HG03520 (cell line): ENCODE measurements around the gene PLCB4.
"Not testable (repeated sequence)": the region's sequence is repeated elsewhere in the genome, so short reads cannot be mapped to it uniquely, and the experiment has no call there.

Source experiments
- ATAC-seq: cut with Tn5 transposase; IDR thresholded peaks from one replicate; pipeline ENCODE4 v1.9.1; 2021; ENCODE audit warnings: mild to moderate bottlenecking, moderate library complexity; ENCODE audit not compliant: unreplicated experiment

The PLCB4 gene

DNA sequence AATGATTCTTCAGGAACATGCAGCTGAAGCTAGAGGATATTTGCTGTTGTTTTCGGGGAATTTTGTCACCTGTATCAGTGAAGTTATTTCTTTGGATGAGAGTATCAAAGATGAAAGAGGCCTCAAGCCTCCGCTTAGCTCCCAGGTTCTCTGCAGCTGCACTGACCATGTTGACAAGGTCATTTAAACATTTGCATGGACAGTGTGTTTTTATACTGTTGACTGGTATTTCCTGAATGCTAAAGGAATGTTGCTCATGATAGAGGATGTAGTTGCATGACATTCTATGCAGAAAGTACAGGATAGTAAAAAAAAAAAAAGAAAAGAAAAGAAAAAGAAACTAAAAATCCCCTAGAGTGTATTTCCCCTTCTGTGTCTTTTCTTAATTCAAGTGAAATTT is 279.9 kb downstream of the PLCB4 start:
- no peak for ATAC-seq

DNA sequence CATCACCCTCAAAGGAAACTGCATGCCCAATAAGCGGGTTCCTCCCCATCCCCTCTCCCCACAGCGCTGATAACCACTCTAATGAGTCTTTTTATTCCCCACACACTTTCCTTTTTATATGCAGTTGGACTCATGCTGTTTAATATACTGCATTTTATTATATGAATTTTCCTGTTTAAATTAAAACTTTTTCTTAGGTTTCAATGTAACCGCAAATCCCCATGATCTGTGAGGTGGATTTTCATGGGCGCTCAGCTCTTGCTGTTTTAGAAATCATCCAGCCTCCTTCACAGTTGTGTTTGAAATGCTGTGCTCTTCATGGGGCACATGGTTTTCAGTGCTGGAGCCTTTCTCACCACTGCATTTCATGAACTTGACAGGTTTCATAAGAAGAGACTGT is 280.4 kb downstream of the PLCB4 start:
- no peak for ATAC-seq

DNA sequence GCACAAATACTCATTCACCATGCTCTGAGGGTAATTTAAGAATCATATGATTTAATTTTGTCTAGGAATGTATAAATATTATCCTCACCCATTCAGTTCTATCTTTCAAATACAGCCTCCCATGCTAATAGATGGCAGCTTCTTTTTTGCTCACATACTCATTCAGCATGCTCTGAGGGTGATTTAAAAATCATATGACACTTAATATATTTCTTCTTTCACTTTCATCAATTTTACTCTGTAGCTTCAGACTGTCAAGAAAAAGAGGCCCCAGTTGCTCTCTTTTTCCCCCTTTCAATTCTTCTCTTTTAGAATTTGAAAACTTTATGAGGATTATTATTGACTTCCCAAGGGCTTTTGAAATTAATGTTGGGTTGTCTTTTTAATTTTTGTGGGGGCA is 283.9 kb downstream of the PLCB4 start:
- no peak for ATAC-seq

DNA sequence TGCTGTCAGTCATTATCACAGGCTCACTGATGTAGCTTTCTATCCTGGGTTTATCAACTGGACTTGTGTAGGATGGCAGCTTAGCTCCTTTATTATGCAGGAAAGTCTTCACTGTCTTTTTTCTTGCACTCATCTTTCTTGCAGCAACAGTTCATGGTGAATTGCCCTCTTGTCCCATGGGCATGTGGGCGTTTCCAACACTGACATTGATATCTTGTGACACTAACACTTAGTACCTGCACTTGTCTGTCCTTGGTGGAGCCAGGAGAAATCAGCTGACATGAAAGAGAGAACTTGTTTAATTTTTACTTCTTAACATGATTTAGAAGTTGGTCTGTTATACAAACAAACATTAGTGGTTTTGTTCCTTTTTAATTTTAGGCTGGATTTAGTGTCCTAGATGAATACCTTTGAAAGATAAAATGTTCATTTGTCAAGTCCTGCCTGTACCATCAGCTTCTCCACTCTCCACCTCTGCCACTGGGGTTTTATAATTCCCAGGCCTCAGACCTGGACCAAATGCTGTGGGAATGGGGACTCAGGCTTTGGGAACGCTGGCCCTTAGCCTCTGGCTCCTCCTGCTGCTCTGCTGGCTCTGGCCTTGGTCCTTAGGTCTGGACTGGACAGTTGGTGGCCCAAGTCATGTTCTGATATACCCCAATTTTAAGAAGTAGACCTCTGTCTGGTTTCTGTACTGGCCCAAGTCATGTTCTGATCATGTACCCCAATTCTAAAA is 284.5 kb downstream of the PLCB4 start:
- no peak for ATAC-seq

DNA sequence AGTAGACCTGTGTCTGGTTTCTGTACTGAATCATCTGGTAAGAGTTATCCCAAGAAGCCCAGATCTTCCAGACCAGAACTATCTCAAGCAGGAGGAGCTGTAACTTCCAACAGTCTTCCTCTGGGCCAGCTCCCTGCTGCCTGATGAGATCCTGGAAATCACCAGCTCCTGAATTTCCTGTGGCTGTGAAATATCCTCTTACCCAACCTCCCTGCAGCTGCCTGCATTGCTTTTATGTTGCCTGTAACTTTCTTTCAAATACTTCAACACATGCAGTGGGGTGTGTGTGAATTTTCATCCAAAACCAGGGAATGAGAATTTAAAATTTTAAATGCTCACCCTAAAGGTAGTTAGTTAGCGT is 285.0 kb downstream of the PLCB4 start:
- ATAC-seq: no peak

DNA sequence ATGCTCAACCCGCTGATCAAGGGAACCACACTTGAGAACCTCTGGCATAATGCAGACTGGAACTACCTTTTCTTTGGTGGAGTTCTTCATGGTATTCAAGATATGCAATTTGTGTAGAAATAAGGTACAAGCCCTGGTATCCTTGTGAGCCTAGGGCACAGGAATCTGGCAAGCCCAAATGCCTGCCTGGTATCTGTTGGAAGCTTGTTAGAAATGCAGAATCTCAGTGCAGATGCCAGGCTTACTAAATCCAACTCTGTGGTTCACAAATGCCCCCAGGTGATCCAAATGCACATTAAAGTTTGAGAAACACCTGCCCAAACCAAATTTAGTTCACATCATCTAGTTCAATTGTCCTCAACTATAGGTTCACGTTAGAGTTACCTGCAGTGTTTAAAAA is 285.7 kb downstream of the PLCB4 start:
- no peak for ATAC-seq

DNA sequence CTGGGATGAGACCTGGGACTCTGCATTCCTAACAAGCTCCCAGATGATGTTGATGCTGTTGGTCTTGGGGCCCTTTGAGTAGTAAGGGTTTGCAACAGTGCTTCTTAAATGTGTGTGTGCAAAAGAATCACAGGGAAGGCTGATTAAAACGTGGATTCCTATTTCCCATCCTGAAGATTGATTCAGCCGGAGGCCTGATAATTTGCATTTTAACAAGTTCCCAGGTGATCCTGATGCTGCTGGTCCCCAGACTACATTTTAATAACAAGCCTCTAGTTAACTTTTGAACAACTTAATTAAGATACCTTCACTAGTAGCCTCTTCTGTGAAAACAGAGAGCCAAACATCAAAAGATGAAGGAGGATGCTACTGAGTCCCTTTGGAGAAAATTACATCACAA is 289.1 kb downstream of the PLCB4 start:
- no peak for ATAC-seq

DNA sequence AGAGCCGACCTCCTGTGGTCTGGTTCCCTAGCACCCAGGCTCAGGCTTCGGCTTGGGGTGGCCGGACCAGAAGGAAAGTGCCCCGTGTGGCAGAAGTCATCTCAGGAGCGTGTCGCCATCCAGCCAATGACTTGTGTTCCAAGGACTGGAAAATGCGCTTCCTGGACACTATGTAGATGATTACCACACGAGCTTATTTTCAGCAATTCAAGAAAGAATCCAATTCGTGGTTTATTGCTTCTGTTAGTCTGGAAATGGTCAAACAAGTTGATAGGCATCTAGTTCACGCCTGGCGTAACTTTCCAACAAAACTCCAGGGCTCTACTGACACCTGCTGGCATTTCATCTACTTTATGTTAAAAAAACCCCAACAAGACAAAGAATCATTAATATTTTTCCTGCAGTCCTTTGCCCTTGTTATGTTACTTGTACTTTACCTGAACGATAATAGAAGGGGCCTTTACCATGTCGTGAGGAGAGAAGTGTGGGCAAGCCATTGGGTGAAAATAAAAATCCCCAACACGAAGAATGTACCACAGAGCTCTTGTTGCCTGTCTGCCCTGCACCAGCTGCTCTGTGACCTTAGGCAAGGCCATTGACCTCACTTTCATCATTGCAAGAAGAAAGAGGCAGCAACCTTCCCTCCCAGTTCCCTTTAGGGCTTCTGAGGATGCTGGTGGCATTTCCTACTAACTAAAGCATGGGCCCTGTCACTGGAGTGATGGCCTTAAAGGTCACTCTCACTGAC is 290.8 kb downstream of the PLCB4 start:
- no peak for ATAC-seq

DNA sequence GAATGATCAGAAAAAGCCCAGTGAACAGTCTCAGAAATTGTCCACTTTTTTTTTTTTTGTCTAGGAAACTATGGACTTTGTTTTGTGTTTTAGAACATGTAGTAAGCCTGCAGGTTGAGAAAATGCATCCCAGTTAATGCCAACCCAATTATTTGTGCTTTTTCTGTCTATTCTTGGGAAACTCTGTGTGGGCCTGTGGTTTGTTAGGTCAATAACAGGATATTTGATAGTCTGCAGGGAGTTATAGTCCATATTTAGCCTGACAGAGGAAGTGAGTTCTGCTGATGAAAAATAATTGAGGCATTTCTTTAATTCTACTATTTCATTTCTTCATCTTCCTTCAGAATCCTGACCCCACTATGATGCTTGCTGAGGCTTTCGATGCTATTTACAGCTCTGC is 291.5 kb downstream of the PLCB4 start:
- no peak for ATAC-seq

DNA sequence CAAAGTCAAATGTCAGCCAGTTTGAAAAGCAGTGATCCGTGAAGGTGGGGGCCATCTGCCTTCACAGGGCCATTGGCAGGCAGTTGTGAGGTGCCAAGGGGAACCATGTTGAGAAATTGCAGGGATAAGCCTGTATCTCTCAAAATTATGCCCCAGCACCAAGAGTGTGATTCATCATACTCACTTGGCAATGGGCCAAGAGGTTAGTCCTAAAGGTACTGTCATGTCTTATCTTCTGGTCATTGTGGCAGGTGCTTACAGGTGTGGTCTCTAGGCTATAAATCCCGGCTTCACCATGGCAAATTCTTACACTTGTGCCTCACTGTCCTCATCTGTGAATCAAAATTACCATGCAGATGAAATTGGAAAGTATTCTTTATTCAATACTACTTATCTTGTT is 294.8 kb downstream of the PLCB4 start:
- no peak for ATAC-seq

DNA sequence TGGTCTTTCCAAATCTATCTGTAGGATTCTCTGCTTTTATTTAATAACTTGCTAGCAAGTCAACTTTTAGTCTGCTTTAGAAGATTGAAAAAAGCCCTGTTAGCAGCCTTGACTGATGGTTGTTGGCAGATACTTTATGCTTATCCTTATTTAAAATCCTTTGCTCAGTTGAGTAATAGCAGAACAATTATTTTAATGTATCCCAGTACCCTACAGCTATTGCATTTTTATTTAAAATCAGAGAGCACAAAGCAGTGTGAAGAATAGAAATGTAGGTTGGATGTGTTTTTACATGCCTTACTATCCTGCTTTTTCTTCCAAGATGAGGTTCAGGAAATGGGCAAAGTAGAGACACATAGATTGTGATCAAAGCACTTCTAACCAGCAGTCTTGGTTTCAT is 298.4 kb downstream of the PLCB4 start:
- no peak for ATAC-seq

DNA sequence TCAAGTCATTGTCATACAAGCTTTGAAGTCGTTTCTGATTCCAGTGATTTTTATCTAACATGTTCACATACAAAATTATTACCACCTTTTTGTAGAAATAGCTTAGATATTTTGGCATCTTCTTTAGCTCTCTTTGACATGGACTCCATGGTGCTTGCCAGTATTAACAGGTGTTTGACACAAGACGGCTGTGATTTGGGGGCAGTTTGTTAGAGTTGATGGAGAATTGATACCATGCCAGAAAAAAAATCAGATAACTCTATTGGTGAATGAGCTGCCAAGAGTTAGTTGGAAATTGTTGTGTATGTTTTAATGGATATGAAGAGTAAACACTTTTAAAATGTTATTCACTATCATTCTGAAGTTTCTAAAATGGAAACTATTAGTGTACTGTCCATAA is 298.9 kb downstream of the PLCB4 start:
- no peak for ATAC-seq

DNA sequence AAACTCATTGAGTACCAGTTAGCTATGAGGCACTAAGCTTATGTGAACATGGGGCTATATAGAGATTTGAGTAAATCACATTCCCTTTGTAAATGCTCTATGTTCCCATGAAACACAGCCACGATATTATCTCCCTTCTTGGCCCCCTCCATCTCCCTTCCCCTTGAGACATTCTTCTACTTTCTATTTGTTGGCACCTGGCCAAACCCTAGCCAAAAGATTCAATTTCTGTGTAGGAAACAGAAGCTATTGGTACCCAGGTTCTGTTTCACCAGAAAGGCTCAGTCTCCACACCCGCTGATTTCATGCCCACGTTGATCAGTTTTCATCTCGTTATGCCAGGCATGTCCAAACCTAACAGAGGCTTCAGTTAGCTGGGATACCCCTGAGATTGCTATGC is 300.0 kb downstream of the PLCB4 start:
- no peak for ATAC-seq

DNA sequence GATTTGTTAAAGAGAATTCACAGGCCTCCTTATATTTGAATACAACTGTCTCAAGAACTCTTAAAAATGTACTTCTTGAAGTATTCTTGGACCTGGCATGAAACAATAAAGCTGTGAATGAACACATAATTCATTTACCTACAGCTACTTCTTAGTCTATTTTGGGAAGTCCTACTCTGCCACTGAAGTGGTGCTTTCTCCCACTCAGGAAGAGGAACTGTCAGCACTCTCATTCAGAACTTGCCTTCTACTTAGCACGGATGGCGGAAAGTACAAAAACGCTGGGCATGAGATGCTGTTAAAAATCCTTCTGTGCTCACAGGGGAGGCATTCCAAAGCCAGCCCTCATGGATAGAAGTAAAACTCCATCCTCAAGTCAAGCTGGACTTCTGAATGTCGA is 300.7 kb downstream of the PLCB4 start:
- no peak for ATAC-seq

DNA sequence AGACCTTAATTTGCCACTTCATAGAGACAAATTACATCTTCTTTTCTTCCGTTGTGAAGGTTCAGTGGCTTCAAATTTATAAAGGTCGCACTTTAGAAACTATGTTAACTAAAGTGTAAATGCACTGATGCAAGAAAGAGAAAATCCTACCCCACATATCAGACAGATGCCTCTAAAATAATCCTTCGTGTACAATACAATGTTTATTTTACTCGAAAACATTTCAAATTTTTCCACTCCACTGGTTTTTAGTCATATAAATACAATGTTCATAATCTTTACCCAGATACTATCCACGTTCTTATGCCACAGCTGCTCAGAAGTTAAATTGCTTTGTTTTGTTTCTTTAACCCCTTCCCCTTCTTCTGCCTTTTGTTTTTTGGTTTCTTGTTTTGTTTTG is 305.2 kb downstream of the PLCB4 start:
- ATAC-seq: no peak

DNA sequence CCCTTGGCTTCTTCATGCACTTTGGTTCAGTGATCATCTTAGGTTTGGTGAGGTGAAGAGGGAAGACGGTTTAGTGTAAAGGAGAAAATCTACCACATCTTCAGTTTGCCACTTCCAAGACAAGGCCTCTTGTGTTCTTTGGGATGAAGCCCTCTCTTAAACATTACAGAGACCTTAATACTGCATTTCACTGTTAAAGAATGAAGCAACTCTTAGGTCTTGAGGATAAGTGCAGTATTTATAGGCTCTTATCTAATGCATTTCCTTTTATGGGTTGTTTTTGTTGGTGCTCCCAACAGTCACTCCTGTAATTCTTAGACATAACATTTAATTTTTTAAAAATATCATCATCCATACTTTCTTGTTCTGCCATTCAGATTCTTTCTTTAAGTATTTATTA is 305.6 kb downstream of the PLCB4 start:
- no peak for ATAC-seq

DNA sequence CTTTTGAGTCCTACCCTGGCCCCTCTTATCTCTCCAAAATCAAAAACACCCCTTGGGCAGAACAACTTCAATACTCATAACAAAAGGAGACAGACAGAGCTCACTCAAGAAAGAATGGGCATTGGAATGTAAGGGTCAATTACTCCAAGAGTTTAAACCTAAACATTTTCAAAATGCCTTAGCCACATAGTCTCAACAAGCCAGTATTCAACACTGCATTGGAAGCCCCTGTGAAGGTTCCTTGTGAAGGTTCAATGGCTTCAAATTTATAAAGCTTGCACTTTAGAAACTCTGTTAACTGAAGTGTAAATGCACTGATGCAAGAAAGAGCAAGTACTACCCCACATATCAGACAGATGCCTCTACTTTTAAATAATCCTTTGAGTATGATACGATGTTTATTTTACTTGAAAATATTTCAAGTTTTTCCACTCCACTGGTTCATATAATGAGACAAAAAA is 306.4 kb downstream of the PLCB4 start:
- no peak for ATAC-seq

DNA sequence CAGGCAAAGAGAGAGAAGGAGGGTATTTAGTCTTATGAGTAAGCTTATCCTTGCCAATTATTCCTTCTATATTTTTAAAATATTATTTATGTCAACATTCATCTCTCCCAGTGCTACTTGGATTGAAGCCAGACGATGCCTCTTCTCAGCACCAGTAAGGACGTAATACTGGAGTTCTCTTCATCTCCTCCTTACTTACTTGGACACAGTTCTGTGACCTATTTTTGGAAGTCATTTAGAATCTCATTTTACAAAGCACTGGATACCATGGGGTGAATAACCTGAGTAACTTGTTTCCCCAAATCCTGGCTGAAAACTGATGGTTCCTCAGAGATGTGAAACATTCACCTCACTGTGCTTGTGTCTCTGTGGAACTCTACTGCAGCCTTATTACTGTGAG is 308.1 kb downstream of the PLCB4 start:
- ATAC-seq: no peak

DNA sequence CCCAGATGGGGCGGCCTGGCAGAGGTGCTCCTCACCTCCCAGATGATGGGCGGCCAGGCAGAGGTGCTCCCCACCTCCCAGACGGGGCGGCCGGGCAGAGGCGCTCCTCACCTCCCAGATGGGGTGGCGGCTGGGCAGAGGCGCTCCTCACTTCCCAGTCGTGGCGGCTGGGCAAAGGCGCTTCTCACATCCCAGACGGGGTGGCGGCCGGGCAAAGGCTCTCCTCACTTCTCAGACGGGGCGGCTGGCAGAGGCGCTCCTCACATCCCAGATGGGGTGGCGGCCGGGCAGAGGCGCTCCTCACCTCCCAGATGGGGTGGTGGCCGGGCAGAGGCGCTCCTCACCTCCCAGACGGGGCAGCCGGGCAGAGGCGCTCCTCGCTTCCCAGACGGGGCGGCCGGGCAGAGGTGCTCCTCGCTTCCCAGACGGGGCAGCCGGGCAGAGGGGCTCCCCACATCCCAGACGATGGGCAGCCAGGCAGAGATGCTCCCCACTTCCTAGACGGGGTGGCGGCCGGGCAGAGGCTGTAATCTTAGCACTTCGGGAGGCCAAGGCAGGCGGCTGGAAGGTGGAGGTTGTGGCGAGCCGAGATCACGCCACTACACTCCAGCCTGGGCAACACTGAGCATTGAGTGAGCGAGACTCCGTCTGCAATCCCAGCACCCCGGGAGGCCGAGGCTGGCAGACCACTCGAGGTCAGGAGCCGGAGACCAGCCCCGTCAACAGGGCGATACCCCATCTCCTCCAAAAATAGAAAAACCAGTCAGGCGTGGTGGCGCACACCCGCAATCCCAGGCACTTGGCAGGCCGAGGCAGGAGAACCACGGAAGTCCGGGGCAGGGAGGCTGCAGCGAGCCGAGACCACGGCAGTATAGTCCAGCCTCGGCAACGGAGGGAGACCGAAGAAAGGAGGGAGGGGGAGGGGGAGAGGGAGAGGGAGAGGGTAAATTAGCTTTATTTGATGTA is 316.7 kb downstream of the PLCB4 start:
- ATAC-seq: not testable (repeated sequence)

DNA sequence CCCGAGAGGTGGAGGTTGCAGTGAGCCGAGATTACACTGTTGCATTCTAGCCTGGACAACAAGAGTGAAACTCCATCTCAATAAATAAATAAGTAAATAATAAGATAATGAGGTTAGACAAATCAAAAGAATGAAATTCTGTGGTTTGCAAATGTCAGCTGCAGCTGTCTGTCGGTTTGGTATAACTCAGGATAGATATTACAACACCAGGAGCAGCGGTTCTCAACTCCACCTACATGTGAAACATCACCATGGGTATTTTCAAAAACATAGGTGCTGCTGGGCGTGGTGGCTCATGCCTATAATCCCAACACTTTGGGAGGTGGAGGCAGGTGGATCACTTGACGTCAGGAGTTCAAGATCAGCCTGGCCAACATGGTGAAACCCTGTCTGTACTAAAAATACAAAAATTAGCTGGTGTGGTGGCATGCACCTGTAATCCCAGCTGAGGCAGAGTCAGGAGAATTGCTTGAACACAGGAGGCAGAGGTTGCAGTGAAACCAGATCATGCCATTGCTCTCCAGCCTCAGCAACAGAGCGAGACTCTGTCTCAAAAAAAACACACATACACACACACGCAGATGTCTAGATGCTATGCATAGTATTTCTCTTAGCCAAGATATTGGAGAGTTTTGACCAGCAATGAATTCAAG is 319.4 kb downstream of the PLCB4 start:
- no peak for ATAC-seq

DNA sequence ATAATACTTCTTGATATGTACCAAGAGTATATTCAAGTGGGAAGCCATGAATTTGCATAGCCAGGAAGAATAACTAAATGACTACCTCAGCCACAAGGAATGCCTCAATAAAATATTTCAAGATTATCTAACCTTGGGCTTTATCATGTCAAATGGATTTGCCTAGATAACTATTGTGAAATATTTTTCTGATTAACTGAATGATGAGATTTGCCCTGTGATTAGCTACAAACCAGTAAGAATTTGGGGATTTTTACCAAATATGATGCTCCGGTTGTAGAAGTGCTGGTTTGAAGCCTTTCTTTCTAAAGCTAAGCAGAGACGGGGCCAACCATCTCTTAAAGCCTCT is 319.9 kb downstream of the PLCB4 start:
- ATAC-seq: no peak
